ENCODE measurements around the gene IST1. TPM values are rescaled to one million over a fixed set of nuclear protein-coding genes. Genes with fewer than 3 reads are reported as not detected.

Gene IST1
- total RNA-seq, 1 experiment from 2014 or later, result 206 TPM

GRCh38 chr16:71930013-71930563 is 34.8 kb downstream of the IST1 start:
- Histone ChIP-seq H3K4me3 (ENCODE audit: low read depth, low read length, poor library complexity, severe bottlenecking) (no peak overlapping the region), H3K36me3 (ENCODE audit: insufficient read depth, low read length, poor library complexity, severe bottlenecking) (peaks cover 64% of the 10 kb centered on the region), H3K27ac (ENCODE audit: low read depth, low read length, poor library complexity, severe bottlenecking) (no peak overlapping the region), H3K4me1 (ENCODE audit: insufficient read depth, low read length, poor library complexity, severe bottlenecking) (peaks cover 27% of the 10 kb centered on the region), H3K27me3 (replicated peaks; ENCODE audit: insufficient read depth, low read depth, low read length, poor library complexity) (no peaks in the 10 kb centered on the region), H3K9me3 (ENCODE audit: low read depth, low read length, poor library complexity, severe bottlenecking) (no peaks in the 10 kb centered on the region)
- POLR2A ChIA-PET (ENCODE audit: low non-redundant PET), result no interaction called here
- no TSS peak for BruUV-seq (replicated peaks)
- intact Hi-C loops (cut with micrococcal nuclease; ENCODE audit: unreplicated experiment), result no loop called here
- CTCF ChIA-PET, result no interaction called here
- TF ChIP-seq EZH2 (IDR thresholded peaks at IDR 0.05; ENCODE audit: borderline replicate concordance, low read depth, low read length, poor library complexity, severe bottlenecking), result no peak
- TF ChIP-seq, protein P1, sequence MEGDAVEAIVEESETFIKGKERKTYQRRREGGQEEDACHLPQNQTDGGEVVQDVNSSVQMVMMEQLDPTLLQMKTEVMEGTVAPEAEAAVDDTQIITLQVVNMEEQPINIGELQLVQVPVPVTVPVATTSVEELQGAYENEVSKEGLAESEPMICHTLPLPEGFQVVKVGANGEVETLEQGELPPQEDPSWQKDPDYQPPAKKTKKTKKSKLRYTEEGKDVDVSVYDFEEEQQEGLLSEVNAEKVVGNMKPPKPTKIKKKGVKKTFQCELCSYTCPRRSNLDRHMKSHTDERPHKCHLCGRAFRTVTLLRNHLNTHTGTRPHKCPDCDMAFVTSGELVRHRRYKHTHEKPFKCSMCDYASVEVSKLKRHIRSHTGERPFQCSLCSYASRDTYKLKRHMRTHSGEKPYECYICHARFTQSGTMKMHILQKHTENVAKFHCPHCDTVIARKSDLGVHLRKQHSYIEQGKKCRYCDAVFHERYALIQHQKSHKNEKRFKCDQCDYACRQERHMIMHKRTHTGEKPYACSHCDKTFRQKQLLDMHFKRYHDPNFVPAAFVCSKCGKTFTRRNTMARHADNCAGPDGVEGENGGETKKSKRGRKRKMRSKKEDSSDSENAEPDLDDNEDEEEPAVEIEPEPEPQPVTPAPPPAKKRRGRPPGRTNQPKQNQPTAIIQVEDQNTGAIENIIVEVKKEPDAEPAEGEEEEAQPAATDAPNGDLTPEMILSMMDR (conservative IDR thresholded peaks at IDR 0.05; ENCODE audit: low read depth, low read length), result no peak
- no peak for DNase-seq (ENCODE audit: low spot score)

- Histone ChIP-seq H3K27ac (ENCODE audit: low read depth, low read length, poor library complexity, severe bottlenecking) (no peak overlapping the region), H3K36me3 (ENCODE audit: insufficient read depth, low read length, poor library complexity, severe bottlenecking) (peaks cover 56% of the 10 kb centered on the region), H3K9me3 (ENCODE audit: low read depth, low read length, poor library complexity, severe bottlenecking) (no peaks in the 10 kb centered on the region), H3K27me3 (replicated peaks; ENCODE audit: insufficient read depth, low read depth, low read length, poor library complexity) (no peaks in the 10 kb centered on the region), H3K4me3 (ENCODE audit: low read depth, low read length, poor library complexity, severe bottlenecking) (no peak overlapping the region), H3K4me1 (ENCODE audit: insufficient read depth, low read length, poor library complexity, severe bottlenecking) (peaks cover 27% of the 10 kb centered on the region)
- DNase-seq (ENCODE audit: low spot score), result no peak
- ChIA-PET CTCF (interaction anchor here (0.6 kb wide), 1 partner anchor 293 kb away, joined by 5 read pairs; no protein-coding TSS in a partner anchor), POLR2A (ENCODE audit: low non-redundant PET) (interaction anchor here (0.6 kb wide), 1 partner anchor 192 kb away, joined by 4 read pairs; no protein-coding TSS in a partner anchor)
- intact Hi-C loops (cut with micrococcal nuclease; ENCODE audit: unreplicated experiment), result no loop called here
- TF ChIP-seq EZH2 (IDR thresholded peaks at IDR 0.05; ENCODE audit: borderline replicate concordance, low read depth, low read length, poor library complexity, severe bottlenecking), result no peak
- TF ChIP-seq, protein P1 (conservative IDR thresholded peaks at IDR 0.05; ENCODE audit: low read depth, low read length), result no peak
- BruUV-seq (replicated peaks), result no TSS peak
Measured at GRCh38 chr16:71931001-71931400, 35.7 kb downstream of the IST1 start.

- POLR2A ChIA-PET (ENCODE audit: low non-redundant PET), result interaction anchor here (0.6 kb wide), 1 partner anchor 192 kb away, joined by 4 read pairs; no protein-coding TSS in a partner anchor
- no peak for DNase-seq (ENCODE audit: low spot score)
- Histone ChIP-seq H3K27ac (ENCODE audit: low read depth, low read length, poor library complexity, severe bottlenecking) (no peak overlapping the region), H3K9me3 (ENCODE audit: low read depth, low read length, poor library complexity, severe bottlenecking) (no peaks in the 10 kb centered on the region), H3K27me3 (replicated peaks; ENCODE audit: insufficient read depth, low read depth, low read length, poor library complexity) (no peaks in the 10 kb centered on the region), H3K4me1 (ENCODE audit: insufficient read depth, low read length, poor library complexity, severe bottlenecking) (peaks cover 24% of the 10 kb centered on the region), H3K4me3 (ENCODE audit: low read depth, low read length, poor library complexity, severe bottlenecking) (no peak overlapping the region), H3K36me3 (ENCODE audit: insufficient read depth, low read length, poor library complexity, severe bottlenecking) (peaks cover 51% of the 10 kb centered on the region)
- TF ChIP-seq EZH2 (IDR thresholded peaks at IDR 0.05; ENCODE audit: borderline replicate concordance, low read depth, low read length, poor library complexity, severe bottlenecking), result no peak
- TF ChIP-seq, protein P1 (conservative IDR thresholded peaks at IDR 0.05; ENCODE audit: low read depth, low read length), result no peak
- CTCF ChIA-PET, result no interaction called here
- intact Hi-C loops (cut with micrococcal nuclease; ENCODE audit: unreplicated experiment), result no loop called here
- no TSS peak for BruUV-seq (replicated peaks)
Measured at GRCh38 chr16:71931599-71931998, 36.3 kb downstream of the IST1 start.

Data from A673 (cell line).